Left renal cortex interstitium (tissue), 4 donors: ENCODE measurements around the gene SH2D3C. TPM values are rescaled to one million over a fixed set of nuclear protein-coding genes. Genes with fewer than 3 reads are reported as not detected.

Experiments used
- DNase-seq, 4 donors: peaks; one replicate each; pipeline ENCODE4 v3.0.0-alpha.2; 2013; ENCODE audit warnings: low read depth in 4 of 4, low spot score in 2 of 4, missing footprints in 1 of 4
- polyA plus RNA-seq, 4 donors: library from polyadenylated mRNA; unstranded; fragments of 120-200 nt; gene quantifications; one replicate each; pipeline ENCODE4 v1.2.1, GENCODE V29; 2013; ENCODE audit not compliant: insufficient read length in 4 of 4

SH2D3C gene
- polyA plus RNA-seq, 4 donors: 13.8 to 18.6 (median 16.0) TPM

DNA sequence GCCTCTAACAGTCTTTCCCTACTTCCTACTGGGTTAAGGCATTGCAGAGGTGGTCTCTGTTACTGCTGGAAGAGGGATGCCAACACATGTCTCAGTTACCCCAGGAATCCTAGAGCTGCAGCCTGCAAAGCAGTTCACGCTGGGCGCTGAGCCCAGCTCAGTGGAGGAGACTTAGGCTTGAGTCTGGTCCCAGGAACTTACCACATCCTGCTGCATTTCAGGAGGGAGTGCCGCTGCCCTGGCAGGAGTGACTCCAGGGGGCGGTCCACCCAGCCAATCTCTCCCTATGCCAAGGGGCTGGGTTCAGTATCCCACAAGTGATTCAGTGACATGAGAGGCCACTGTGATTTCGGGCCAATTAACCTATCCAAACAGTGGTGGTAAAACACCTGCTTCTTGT is 55.0 kb downstream of the SH2D3C start:
- no peak for DNase-seq

GRCh38 chr9:127723013-127723412 is 55.5 kb downstream of the SH2D3C start:
- DNase-seq: no peak

DNA sequence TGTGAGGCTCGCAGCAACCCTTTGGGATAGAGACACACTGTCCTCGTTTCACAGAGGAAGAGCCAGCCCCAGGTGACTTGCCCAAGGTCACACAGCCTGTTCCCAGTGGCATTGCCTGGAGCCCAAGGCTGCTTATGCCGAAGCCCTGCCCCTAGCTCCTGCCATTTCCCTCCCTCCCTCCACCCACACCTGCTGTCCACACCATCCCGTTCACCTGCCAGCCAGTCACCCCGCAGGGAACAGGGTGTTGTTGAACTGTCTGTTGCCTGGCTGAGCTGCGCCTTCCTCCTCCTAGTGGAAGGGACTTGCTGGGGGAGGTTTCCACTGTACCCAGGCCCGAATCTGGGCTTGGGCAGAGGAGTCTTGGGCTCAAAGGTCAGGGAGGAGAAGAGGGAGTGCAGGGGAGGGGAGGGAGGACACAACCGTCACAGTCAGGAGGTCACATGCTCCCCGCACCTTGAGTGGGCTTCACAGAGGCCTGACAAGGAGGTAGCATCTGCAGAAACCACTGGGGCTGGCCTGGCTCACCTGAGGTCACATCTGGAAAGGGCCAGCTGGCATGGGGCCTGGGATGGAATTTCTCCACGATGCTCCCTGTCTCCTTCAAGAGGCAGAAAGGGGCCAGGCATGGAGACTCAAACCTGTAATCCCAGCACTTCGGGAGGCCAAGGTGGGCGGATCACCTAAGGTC is 56.3 kb downstream of the SH2D3C start:
- no peak for DNase-seq

GRCh38 chr9:127721391-127721821 is 57.1 kb downstream of the SH2D3C start:
- DNase-seq: no peak

- no peak for DNase-seq
Measured at GRCh38 chr9:127720865-127721227, 57.6 kb downstream of the SH2D3C start.

DNA sequence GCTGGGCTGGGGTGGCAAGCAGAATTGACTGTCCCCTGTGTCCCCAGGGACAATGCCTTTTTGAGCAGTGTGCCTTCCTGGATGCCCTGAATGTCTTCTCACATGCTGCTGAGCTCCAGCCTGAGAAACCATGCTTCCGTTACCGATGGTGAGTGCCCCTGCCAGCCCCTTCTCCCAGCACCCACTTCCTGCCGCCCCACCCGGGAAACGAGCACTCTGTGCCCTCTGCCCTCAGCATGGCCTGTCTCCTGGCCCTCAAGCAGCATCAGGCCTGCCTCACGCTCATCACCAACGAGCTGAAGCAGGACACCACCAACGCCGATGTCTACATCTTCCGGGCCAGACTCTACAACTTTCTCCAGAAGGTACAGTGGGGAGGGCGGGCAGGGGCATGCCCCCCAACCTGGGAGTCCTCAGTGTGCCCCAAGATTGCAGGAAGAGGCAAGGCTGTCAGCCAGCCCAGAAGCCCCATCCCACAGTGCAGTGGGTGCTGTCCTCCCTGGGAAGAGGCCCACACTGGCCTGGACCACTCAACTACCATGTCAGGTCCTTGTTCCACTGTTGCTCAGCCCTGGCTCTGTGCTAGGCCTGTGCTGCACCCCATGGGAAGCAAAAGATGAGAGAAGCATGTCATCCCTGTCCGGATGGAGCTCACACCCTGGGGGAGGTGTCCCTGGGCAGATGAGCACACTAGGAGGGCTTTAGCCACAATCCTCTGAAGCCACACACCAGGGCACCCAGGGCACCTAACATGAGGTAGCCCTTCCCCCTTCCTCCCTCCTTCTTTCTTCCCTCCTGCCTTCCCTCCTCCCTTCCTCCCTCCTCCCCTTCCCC is 58.2 kb downstream of the SH2D3C start:
- no peak for DNase-seq

DNA sequence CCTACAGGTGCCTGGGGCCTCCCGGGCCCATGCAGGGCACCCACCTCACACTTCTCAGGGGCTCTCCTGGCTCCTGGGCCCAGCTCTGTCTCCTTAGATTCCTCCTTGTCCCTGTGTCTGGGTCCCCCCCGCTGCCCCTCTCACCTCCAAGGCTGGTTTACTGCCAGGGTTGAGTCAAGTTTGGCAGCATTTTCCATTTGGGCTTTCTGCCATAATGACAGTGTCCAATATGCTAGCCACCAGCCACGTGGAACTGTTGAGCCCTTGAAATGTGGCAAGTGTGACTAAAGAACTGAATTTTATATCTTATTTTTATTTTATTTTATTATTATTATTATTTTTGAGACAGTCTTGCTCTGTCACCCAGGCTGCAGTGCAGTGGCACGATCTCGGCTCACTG is 60.7 kb downstream of the SH2D3C start:
- DNase-seq: no peak

DNA sequence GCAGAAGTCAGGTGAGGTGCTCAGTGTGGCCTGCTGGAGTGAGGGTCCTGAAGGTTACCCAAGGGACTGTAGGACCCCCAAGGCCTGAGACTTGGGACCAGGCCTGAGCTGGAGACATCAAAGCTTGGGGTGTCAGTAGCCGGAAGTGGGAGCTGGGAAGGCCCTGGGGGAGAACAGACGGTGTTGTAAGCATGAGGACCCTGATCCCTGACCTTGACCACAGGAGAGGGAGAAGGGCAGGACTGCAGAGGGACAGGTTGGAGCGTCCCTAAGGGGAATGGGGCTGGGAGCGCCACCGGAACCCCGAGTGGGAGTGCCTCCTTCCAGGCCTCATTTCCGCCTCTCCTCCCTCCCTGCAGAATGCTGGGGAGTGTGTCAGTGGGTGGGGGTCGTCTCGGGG is 62.1 kb downstream of the SH2D3C start:
- no peak for DNase-seq

DNA sequence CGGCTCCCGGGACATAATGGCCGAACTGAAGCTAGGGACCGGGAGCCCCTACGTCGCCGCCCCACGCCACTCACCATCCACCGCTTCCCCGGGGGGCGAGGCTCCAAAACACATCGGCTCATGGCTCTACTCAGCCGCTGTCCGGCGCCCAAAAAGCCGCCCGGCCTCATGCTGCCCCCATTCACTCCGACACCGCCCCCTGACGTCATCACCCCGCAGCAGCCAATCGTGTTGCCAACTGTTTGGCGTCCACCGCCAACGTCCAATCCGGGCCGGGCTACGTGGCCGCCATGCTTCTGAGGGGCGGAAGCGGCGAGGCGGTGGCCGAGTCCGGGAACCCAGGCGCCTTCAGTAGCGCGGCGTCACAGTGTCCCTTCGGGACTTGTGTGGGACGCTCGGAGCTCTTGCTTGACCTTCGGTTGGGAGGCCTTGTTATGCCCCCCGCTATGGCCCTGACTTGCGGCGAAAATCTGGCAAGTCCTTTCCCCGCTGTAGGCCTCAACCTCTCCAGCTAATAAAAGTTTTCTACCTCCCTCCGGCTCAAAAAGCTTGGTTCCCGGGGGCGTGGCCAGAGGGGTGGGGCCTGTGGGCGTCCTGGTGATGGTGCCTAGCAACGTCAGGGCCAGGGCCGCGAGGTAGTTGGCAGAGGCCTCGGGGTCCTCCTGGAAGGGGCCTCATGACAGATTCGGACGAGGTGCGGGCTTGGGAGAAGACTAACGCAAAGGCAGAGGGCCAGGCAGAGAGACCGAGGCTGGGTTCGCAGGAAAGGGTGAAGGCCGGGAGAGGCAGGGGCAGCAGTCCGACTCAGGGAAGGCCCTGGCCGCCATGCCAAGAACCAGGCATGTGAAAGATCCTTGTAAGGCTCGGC is 62.8 kb downstream of the SH2D3C start, which contains the start of the genes PTRH1 and TTC16:
PTRH1 (minus strand) TSS at position 194 of the 868 bp plus-strand sequence; CDS start at position 170, 24 bp downstream.
TTC16 (plus strand) TSS at position 610 of the 868 bp plus-strand sequence; CDS start at position 677, 67 bp downstream.
- peak; percentile 87 to 95 (median 92) for DNase-seq

- peak in 1 of 4 donors; percentile 39 for DNase-seq
Measured at GRCh38 chr9:127714951-127715469, 63.5 kb downstream of the SH2D3C start.

GRCh38 chr9:127714020-127714750 is 64.3 kb downstream of the SH2D3C start:
- DNase-seq: no peak

- DNase-seq: no peak
Measured at GRCh38 chr9:127712867-127713266, 65.6 kb downstream of the SH2D3C start.

DNA sequence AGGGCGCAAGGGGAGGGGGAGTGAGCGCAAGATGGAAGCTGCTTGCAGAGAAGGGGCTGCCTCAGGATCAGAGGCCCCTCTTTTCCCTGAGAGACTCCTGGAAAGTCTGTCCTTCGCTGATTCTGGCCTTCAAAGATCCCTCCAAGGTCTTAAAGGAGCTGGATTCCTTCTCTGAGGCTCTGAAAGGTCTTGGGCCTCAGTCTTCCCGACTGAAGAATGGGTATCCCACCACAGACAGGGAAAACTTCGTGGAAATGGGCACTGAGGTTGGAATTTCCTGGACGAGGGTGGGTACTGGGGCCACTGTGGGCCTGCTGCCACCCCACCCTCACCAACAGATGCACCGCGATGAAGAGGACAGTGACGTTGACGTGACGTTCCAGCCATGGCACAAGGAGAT is 66.1 kb downstream of the SH2D3C start:
- no peak for DNase-seq

DNA sequence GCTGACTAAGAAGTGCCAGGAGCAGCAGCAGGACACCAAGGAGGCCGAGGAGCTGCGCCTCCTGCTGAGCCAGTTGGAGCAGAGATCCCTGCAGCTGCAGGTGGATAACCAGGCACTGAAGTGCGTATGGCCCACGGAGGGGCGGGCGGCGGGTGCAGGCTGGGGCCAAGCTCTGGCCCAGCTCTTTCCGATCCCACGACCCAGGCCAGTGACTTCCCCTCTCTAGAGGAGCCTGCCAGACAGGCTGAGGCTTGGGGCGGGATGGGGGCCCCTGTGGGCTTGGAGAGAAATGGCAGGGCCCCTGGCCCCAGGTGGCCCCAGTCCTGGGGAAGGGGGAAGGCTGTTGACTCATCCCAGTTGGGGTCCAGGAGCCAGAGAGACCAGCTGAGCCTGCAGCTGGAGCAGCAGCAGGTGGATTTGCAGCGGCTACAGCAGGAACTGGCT is 66.6 kb downstream of the SH2D3C start:
- no peak for DNase-seq

- no peak for DNase-seq
Measured at GRCh38 chr9:127711226-127711701, 67.2 kb downstream of the SH2D3C start.

- no peak for DNase-seq
Measured at GRCh38 chr9:127710204-127710783, 68.2 kb downstream of the SH2D3C start.

DNA sequence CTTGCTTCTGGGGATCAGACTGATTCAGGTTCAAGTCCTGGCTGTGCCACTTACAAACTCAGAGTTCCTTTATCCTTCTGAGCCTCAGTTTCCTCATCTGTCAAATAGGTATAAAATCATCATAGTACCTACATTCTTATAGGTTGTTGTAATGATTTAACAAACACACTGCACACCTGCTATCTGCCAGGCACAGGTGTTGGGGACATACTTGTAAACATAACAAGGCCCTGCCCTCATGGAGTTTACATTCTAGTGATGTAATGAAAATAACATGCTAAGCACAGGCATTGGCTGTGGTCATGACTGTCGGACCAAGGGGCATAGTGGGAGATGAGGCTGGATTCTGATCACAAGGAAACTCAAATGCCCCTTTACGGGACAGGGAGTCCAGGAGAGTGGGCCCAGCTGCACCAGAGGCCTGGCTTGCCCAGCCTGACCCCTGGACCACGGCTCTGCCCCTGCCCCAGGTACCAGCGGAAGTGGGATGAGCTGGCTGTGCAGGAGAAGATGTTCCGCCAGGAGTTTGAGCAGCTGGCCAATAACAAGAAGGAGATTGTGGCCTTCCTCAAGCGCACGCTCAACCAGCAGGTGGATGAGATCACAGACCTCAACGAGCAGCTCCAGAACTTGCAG is 69.4 kb downstream of the SH2D3C start:
- DNase-seq: no peak

- DNase-seq: no peak
Measured at GRCh38 chr9:127707766-127708165, 70.7 kb downstream of the SH2D3C start.

- DNase-seq: no peak
Measured at GRCh38 chr9:127706836-127707241, 71.6 kb downstream of the SH2D3C start, which contains the start of gene CFAP157. Gene CFAP157, plus strand, starts transcription at chr9:127706988. Its CDS starts 44 bp downstream, at chr9:127707032.
